ENCODE measurements around the gene CD2BP2. TPM values are rescaled to one million over a fixed set of nuclear protein-coding genes. Genes with fewer than 3 reads are reported as not detected.

The CD2BP2 gene
- total and polyA plus RNA-seq, 2 of the 13 experiments (the other 11 are each of a cell fraction or from before 2014, with no cell fraction given): 24.9 to 54.6 TPM

DNA sequence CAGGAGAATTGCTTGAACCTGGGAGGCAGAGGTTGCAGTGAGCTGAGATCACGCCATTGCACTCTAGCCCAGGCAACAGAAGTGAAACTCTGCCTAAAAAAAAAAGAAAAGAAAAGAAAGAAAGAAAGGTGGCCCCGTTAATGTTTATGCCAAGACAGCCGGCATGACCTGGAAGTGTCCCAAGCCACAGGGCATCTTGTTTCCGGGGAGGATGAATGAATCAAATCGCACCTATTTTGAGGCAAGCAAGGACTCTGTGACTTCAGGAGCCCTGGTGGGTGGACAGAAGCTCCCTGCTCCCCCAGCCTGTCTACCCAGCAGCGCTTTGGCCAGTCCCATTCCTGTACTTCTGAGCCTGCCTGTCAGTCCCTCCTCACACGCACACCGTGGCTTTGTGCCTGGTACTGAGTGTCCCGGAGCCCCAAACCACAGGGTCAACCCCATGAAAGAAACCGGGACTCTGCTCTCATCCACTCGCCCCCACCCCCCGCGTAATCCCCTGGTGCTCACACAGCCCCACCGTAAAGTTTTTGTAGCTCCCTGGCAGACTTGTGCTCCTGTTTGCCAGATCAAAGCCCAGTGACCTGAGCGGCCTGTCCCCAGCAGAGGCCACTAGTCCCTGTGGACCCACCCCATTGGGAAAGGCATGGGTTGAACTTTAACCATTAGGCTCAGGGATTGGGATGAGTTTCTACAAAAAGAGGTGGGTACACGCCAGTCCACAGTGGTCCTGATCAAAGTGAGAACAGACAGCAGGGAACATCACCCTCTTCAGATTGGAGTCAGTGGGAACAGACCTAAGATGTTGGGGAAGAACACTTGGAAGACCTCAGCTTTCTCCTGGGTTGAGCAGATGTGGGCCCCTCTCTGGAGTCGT, 19.3 kb downstream of the CD2BP2 start (continued):
- TF ChIP-seq, protein P1, sequence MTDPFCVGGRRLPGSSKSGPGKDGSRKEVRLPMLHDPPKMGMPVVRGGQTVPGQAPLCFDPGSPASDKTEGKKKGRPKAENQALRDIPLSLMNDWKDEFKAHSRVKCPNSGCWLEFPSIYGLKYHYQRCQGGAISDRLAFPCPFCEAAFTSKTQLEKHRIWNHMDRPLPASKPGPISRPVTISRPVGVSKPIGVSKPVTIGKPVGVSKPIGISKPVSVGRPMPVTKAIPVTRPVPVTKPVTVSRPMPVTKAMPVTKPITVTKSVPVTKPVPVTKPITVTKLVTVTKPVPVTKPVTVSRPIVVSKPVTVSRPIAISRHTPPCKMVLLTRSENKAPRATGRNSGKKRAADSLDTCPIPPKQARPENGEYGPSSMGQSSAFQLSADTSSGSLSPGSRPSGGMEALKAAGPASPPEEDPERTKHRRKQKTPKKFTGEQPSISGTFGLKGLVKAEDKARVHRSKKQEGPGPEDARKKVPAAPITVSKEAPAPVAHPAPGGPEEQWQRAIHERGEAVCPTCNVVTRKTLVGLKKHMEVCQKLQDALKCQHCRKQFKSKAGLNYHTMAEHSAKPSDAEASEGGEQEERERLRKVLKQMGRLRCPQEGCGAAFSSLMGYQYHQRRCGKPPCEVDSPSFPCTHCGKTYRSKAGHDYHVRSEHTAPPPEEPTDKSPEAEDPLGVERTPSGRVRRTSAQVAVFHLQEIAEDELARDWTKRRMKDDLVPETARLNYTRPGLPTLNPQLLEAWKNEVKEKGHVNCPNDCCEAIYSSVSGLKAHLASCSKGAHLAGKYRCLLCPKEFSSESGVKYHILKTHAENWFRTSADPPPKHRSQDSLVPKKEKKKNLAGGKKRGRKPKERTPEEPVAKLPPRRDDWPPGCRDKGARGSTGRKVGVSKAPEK (CRISPR knock-in tag; IDR thresholded peaks at IDR 0.05; ENCODE audit: borderline replicate concordance): no peak
- TF ChIP-seq ZBTB42 (CRISPR knock-in tag; IDR thresholded peaks at IDR 0.05): no peak
- TF ChIP-seq SMYD3 (CRISPR knock-in tag; IDR thresholded peaks at IDR 0.05): peak; percentile 87; the same call in 1 of the 2 replicates
- TF ChIP-seq PHF5A (CRISPR knock-in tag; IDR thresholded peaks at IDR 0.05; ENCODE audit: low read depth, unreplicated experiment): no peak
- no peak for TF ChIP-seq ZNF282 (IDR thresholded peaks at IDR 0.05; ENCODE audit: partially characterized antibody)
- TF ChIP-seq, protein P2, sequence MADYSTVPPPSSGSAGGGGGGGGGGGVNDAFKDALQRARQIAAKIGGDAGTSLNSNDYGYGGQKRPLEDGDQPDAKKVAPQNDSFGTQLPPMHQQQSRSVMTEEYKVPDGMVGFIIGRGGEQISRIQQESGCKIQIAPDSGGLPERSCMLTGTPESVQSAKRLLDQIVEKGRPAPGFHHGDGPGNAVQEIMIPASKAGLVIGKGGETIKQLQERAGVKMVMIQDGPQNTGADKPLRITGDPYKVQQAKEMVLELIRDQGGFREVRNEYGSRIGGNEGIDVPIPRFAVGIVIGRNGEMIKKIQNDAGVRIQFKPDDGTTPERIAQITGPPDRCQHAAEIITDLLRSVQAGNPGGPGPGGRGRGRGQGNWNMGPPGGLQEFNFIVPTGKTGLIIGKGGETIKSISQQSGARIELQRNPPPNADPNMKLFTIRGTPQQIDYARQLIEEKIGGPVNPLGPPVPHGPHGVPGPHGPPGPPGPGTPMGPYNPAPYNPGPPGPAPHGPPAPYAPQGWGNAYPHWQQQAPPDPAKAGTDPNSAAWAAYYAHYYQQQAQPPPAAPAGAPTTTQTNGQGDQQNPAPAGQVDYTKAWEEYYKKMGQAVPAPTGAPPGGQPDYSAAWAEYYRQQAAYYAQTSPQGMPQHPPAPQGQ (CRISPR knock-in tag; IDR thresholded peaks at IDR 0.05; ENCODE audit: borderline replicate concordance): no peak
- TF ChIP-seq FOXO1 (CRISPR knock-in tag; IDR thresholded peaks at IDR 0.05): peak; percentile 43
- no peak for TF ChIP-seq ZNF484 (CRISPR knock-in tag; IDR thresholded peaks at IDR 0.05; ENCODE audit: borderline replicate concordance, low read depth)
- 0 out of 2 replicates have a peak, but pooled peaks have one; percentile 30 for TF ChIP-seq ZNF75D (CRISPR knock-in tag; IDR thresholded peaks at IDR 0.05; ENCODE audit: borderline replicate concordance)
- TF ChIP-seq SMARCC2 (IDR thresholded peaks at IDR 0.05): no peak
- TF ChIP-seq, protein P3, sequence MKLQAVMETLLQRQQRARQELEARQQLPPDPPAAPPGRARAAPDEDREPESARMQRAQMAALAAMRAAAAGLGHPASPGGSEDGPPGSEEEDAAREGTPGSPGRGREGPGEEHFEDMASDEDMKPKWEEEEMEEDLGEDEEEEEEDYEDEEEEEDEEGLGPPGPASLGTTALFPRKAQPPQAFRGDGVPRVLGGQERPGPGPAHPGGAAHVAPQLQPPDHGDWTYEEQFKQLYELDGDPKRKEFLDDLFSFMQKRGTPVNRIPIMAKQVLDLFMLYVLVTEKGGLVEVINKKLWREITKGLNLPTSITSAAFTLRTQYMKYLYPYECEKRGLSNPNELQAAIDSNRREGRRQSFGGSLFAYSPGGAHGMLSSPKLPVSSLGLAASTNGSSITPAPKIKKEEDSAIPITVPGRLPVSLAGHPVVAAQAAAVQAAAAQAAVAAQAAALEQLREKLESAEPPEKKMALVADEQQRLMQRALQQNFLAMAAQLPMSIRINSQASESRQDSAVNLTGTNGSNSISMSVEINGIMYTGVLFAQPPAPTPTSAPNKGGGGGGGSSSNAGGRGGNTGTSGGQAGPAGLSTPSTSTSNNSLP (IDR thresholded peaks at IDR 0.05; ENCODE audit: low read depth, low read length): peak; percentile 35; the same call in 1 of the 2 replicates
- TF ChIP-seq, protein P4, sequence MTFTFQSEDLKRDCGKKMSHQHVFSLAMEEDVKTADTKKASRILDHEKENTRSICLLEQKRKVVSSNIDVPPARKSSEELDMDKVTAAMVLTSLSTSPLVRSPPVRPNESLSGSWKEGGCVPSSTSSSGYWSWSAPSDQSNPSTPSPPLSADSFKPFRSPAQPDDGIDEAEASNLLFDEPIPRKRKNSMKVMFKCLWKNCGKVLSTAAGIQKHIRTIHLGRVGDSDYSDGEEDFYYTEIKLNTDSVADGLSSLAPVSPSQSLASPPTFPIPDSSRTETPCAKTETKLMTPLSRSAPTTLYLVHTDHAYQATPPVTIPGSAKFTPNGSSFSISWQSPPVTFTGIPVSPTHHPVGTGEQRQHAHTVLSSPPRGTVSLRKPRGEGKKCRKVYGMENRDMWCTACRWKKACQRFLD (CRISPR knock-in tag; IDR thresholded peaks at IDR 0.05; ENCODE audit: borderline replicate concordance): no peak
- no peak for TF ChIP-seq ZNF225 (CRISPR knock-in tag; IDR thresholded peaks at IDR 0.05)
- TF ChIP-seq, protein P5, sequence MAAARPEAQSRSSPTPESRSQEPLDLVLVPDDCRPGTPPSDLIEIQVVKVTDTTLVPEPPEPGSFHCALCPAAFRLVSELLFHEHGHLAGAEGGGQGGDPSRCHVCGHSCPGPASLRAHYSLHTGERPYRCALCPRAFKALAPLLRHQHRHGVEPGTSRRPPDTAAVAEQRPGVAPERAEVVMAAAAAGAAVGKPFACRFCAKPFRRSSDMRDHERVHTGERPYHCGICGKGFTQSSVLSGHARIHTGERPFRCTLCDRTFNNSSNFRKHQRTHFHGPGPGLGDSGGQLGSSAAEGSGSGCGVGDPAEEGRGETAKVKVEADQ (CRISPR knock-in tag; IDR thresholded peaks at IDR 0.05; ENCODE audit: borderline replicate concordance): peak; percentile 67; the same call in 1 of the 2 replicates
- TF ChIP-seq ZNF567 (CRISPR knock-in tag; IDR thresholded peaks at IDR 0.05; ENCODE audit: borderline replicate concordance): no peak
- TF ChIP-seq PCBP1 (IDR thresholded peaks at IDR 0.05; ENCODE audit: borderline replicate concordance, low read depth, low read length): 0 out of 2 replicates have a peak, but pooled peaks have one; percentile 64
- TF ChIP-seq KLF9 (CRISPR knock-in tag; IDR thresholded peaks at IDR 0.05; ENCODE audit: low read depth): 0 out of 2 replicates have a peak, but pooled peaks have one; percentile 63
- TF ChIP-seq ZC3H13 (CRISPR knock-in tag; IDR thresholded peaks at IDR 0.05): peak; percentile 78
- no peak for TF ChIP-seq ZNF773 (CRISPR knock-in tag; IDR thresholded peaks at IDR 0.05; ENCODE audit: borderline replicate concordance)
